ENCODE results near the gene MATN1. TPM values are rescaled to one million over a fixed set of nuclear protein-coding genes. Genes with fewer than 3 reads are reported as not detected.
A peak's percentile ranks its signal among the peaks of the same experiment; 100 is the strongest.

Gene MATN1
- total RNA-seq, 1 experiment from 2014 or later = not detected

- in situ Hi-C loops (cut with HindIII; ENCODE audit: low pct_unique_long_range_greater_than_20kb, low sequenced_read_pairs) = no loop called here
- DNase-seq (ENCODE audit: low read depth) = no peak
Measured at GRCh38 chr1:30725450-30726095, 2.2 kb upstream of the MATN1 start.

- in situ Hi-C loops (cut with HindIII; ENCODE audit: low pct_unique_long_range_greater_than_20kb, low sequenced_read_pairs) = no loop called here
- no peak for DNase-seq (ENCODE audit: low read depth)
Measured at GRCh38 chr1:30724655-30725421, 1.5 kb upstream of the MATN1 start.

GRCh38 chr1:30724175-30724574 lies 790 bp upstream of the MATN1 start:
- no peak for DNase-seq (ENCODE audit: low read depth)
- in situ Hi-C loops (cut with HindIII; ENCODE audit: low pct_unique_long_range_greater_than_20kb, low sequenced_read_pairs) = no loop called here

- in situ Hi-C loops (cut with HindIII; ENCODE audit: low pct_unique_long_range_greater_than_20kb, low sequenced_read_pairs) = no loop called here
- peak; percentile 65 for DNase-seq (ENCODE audit: low read depth)
Measured at GRCh38 chr1:30721812-30722537, 1.4 kb downstream of the MATN1 start.

- in situ Hi-C loops (cut with HindIII; ENCODE audit: low pct_unique_long_range_greater_than_20kb, low sequenced_read_pairs) = no loop called here
- no peak for DNase-seq (ENCODE audit: low read depth)
Measured at GRCh38 chr1:30721341-30721793, 2.0 kb downstream of the MATN1 start.

GRCh38 chr1:30720271-30721223 lies 2.8 kb downstream of the MATN1 start:
- in situ Hi-C loops (cut with HindIII; ENCODE audit: low pct_unique_long_range_greater_than_20kb, low sequenced_read_pairs) = no loop called here
- no peak for DNase-seq (ENCODE audit: low read depth)

GRCh38 chr1:30719406-30720270 lies 3.7 kb downstream of the MATN1 start:
- no peak for DNase-seq (ENCODE audit: low read depth)
- in situ Hi-C loops (cut with HindIII; ENCODE audit: low pct_unique_long_range_greater_than_20kb, low sequenced_read_pairs) = no loop called here

- peak; percentile 85 for DNase-seq (ENCODE audit: low read depth)
- in situ Hi-C loops (cut with HindIII; ENCODE audit: low pct_unique_long_range_greater_than_20kb, low sequenced_read_pairs) = no loop called here
Measured at GRCh38 chr1:30718636-30719405, 4.6 kb downstream of the MATN1 start.

GRCh38 chr1:30718091-30718635 lies 5.2 kb downstream of the MATN1 start:
- peak; percentile 93 for DNase-seq (ENCODE audit: low read depth)
- in situ Hi-C loops (cut with HindIII; ENCODE audit: low pct_unique_long_range_greater_than_20kb, low sequenced_read_pairs) = no loop called here

GRCh38 chr1:30716646-30717045 lies 6.7 kb downstream of the MATN1 start:
- no peak for DNase-seq (ENCODE audit: low read depth)
- in situ Hi-C loops (cut with HindIII; ENCODE audit: low pct_unique_long_range_greater_than_20kb, low sequenced_read_pairs) = no loop called here

GRCh38 chr1:30715886-30716285 lies 7.5 kb downstream of the MATN1 start:
- no peak for DNase-seq (ENCODE audit: low read depth)
- in situ Hi-C loops (cut with HindIII; ENCODE audit: low pct_unique_long_range_greater_than_20kb, low sequenced_read_pairs) = no loop called here

- no peak for DNase-seq (ENCODE audit: low read depth)
- in situ Hi-C loops (cut with HindIII; ENCODE audit: low pct_unique_long_range_greater_than_20kb, low sequenced_read_pairs) = no loop called here
Measured at GRCh38 chr1:30715216-30715615, 8.2 kb downstream of the MATN1 start.

GRCh38 chr1:30714536-30715090 lies 8.8 kb downstream of the MATN1 start:
- DNase-seq (ENCODE audit: low read depth) = no peak
- in situ Hi-C loops (cut with HindIII; ENCODE audit: low pct_unique_long_range_greater_than_20kb, low sequenced_read_pairs) = no loop called here

- in situ Hi-C loops (cut with HindIII; ENCODE audit: low pct_unique_long_range_greater_than_20kb, low sequenced_read_pairs) = no loop called here
- DNase-seq (ENCODE audit: low read depth) = no peak
Measured at GRCh38 chr1:30714025-30714424, 9.4 kb downstream of the MATN1 start.

- DNase-seq (ENCODE audit: low read depth) = no peak
- in situ Hi-C loops (cut with HindIII; ENCODE audit: low pct_unique_long_range_greater_than_20kb, low sequenced_read_pairs) = no loop called here
Measured at GRCh38 chr1:30713311-30713710, 10.1 kb downstream of the MATN1 start.

- no peak for DNase-seq (ENCODE audit: low read depth)
- in situ Hi-C loops (cut with HindIII; ENCODE audit: low pct_unique_long_range_greater_than_20kb, low sequenced_read_pairs) = no loop called here
Measured at GRCh38 chr1:30712583-30712982, 10.8 kb downstream of the MATN1 start.
